HG02943 (cell line): Measurements from ENCODE around the gene SPPL2C.

Experiments used
- ATAC-seq: cut with Tn5 transposase; IDR thresholded peaks from one replicate; pipeline ENCODE4 v1.9.1; 2021; ENCODE audit warnings: mild to moderate bottlenecking, low read depth, moderate library complexity; ENCODE audit not compliant: unreplicated experiment

Gene SPPL2C, protein sequence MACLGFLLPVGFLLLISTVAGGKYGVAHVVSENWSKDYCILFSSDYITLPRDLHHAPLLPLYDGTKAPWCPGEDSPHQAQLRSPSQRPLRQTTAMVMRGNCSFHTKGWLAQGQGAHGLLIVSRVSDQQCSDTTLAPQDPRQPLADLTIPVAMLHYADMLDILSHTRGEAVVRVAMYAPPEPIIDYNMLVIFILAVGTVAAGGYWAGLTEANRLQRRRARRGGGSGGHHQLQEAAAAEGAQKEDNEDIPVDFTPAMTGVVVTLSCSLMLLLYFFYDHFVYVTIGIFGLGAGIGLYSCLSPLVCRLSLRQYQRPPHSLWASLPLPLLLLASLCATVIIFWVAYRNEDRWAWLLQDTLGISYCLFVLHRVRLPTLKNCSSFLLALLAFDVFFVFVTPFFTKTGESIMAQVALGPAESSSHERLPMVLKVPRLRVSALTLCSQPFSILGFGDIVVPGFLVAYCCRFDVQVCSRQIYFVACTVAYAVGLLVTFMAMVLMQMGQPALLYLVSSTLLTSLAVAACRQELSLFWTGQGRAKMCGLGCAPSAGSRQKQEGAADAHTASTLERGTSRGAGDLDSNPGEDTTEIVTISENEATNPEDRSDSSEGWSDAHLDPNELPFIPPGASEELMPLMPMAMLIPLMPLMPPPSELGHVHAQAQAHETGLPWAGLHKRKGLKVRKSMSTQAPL

GRCh38 chr17:45844695-45845375, at the start of gene SPPL2C:
Gene SPPL2C, plus strand, starts transcription at chr17:45844881. Its CDS starts 26 bp downstream, at chr17:45844907.
- ATAC-seq = no peak

DNA sequence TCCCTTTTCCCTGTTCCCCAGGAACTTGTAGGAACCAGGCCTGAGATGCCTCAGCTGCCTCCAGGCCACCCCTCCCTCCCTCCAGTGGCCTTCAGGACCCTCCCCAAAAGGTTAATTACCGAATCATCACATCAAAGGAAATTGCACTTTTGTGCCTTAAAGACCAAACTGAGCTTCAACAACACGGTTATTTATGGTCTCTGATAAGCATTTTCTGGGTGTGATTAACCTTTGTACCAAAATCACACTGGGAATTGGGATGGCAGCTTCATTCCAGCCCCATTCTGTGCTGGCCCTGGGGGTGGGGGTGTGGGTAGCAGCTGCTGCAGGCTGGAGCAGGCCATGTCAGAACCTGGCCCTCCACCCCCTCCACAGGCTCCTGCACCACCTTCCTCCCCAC, 43.9 kb upstream of the SPPL2C start:
- no peak for ATAC-seq

GRCh38 chr17:45801421-45801820, 43.3 kb upstream of the SPPL2C start:
- no peak for ATAC-seq

- ATAC-seq = no peak
These were observed 35.8 kb upstream of the SPPL2C start for GRCh38 chr17:45808845-45809244.

DNA sequence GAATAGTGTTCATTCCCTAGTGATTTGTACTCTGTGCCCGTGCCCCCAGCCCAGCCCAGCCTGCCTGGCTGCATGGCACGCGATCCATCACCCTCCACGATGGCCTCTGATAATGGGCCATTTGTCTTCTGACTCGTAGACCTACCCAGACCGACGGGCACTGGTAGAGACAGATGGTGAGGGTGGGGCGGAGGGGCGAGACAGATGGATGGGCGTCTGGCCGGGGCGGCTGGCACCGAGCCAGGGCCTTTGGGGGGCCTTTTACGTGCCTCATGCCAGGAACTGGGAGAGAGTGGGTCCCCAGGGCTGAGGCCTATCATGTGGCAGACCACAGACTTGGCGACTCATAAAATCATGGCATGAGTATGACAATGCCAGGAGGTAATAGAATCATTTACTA, 35.2 kb upstream of the SPPL2C start:
- ATAC-seq = no peak

DNA sequence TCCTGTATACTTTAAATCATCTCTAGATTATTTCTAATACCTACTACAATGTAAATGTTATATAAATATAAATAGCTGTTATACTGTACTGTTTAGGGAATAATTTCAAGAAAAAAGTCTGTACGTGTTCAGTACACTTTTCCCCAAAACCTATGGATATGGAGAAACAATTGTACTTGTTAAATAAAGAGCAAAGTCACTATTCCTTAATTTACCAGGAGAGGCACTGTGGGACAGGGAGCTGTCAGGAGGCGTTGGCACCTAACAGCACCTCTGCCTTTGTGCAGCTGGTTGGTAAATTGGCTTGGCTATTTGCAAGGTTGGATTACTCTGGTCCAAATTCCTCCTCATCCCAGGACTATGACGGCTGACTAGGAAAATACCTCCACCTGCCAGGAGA, 32.6 kb upstream of the SPPL2C start:
- no peak for ATAC-seq

DNA sequence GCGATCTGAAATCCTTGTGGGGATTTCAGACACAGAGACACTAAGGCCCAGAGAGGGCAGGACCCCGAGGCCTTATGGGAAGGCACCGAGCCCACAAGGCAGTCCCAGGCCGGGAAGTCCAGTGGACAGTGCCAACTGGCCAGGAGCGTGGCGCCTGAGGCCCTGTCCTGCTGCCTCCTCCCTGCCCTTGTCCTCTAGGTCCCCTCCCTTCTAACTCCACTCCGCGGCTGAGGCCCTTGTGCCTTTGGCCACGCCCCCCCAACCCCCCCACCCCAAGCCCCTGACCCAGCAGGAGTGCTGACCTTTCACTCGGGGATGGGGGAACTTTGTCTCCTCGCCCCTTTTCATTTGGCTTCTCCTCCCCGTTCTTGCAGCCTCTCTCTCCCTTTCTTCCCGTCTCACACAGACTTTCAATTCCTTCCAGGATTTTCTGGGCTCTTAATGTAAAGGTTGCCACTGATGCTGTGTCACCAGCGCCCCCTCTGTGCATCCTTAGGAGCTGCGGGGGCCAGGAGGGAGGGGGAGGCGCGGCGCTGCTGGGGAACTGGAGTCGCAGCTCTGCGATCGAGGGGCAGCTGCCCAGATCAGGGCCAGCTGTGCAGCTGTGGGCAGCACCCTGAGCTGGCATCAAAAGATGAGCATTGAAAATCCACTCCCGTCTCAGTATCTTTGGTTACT, 31.5 kb upstream of the SPPL2C start:
- ATAC-seq = no peak

GRCh38 chr17:45814622-45815606, 29.8 kb upstream of the SPPL2C start:
- ATAC-seq = no peak

DNA sequence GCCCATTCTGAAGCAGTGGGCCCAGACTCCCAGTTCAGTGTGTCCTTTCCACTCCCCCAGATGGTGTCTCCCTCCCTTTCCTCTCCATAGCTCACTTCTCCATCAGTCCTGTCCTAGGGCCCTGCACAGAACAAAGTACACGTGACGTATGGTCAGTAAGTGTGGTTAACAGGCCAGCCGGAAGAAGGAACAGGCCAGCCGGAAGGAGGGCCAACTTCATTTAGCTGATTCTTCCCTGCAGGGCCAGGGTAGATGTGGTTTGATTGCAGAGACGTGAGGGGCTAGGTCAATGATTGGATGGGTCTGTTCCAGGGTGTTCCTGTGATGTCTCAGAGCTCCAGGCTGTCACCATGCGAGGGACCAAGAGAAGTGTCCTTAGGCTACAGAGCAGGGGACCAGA, 28.9 kb upstream of the SPPL2C start:
- no peak for ATAC-seq

DNA sequence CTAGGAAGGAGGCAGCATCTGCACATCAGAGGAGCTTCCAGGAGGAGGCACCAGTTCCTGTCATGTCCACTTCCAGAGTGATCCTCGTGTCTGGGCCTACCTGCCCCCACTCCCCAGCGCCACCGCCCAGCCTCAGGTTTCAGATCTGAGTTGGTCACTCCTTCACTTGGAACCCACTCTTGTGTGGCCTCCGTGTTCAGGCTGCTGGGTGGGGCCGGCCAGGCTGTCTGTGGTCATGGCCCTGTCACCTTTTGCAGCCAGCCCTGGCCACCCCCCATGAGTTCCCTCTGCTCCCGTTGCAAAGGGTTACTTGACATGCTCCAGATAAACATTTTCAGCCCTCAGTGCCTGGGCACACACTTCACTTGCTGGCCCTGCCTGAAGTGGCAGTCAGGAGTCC, 26.6 kb upstream of the SPPL2C start:
- no peak for ATAC-seq

GRCh38 chr17:45818699-45819098, 26.0 kb upstream of the SPPL2C start:
- ATAC-seq = no peak

GRCh38 chr17:45819632-45820031, 25.0 kb upstream of the SPPL2C start:
- ATAC-seq = no peak

- no peak for ATAC-seq
These were observed 24.5 kb upstream of the SPPL2C start for GRCh38 chr17:45820052-45820780.

GRCh38 chr17:45821147-45821546, 23.5 kb upstream of the SPPL2C start:
- ATAC-seq = no peak

GRCh38 chr17:45823598-45823997, 21.1 kb upstream of the SPPL2C start:
- no peak for ATAC-seq

- no peak for ATAC-seq
These were observed 20.2 kb upstream of the SPPL2C start for GRCh38 chr17:45824475-45824874.

GRCh38 chr17:45824901-45825492, 19.7 kb upstream of the SPPL2C start:
- ATAC-seq = no peak

DNA sequence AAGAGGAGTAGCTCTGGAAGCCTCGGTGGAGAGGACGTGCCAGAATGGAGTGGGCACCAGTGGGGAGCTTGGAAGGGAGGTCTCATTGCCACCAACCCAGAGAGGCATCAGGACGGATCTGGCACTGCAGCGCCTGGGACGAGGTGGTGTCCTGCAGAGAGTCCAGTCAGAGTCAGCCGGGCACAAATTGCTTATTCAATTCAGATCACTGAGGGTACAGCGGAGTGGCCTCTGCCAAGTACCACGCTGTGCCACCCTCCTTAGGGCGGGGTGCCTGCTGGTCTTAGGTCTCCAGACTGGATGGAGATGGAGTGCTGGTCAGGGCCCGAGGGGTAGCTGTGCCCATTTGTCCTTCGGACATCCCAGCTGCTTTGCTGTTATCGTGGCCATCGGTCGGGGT, 18.9 kb upstream of the SPPL2C start:
- ATAC-seq = no peak
